CD4-positive, alpha-beta T cell treated with Interleukin-4 for 4 hours (primary cell): ENCODE results near the gene SP2.

Experiments used
- DNase-seq: peaks from one replicate; pipeline ENCODE4 v3.0.0-alpha.2; 2020

SP2 gene

DNA sequence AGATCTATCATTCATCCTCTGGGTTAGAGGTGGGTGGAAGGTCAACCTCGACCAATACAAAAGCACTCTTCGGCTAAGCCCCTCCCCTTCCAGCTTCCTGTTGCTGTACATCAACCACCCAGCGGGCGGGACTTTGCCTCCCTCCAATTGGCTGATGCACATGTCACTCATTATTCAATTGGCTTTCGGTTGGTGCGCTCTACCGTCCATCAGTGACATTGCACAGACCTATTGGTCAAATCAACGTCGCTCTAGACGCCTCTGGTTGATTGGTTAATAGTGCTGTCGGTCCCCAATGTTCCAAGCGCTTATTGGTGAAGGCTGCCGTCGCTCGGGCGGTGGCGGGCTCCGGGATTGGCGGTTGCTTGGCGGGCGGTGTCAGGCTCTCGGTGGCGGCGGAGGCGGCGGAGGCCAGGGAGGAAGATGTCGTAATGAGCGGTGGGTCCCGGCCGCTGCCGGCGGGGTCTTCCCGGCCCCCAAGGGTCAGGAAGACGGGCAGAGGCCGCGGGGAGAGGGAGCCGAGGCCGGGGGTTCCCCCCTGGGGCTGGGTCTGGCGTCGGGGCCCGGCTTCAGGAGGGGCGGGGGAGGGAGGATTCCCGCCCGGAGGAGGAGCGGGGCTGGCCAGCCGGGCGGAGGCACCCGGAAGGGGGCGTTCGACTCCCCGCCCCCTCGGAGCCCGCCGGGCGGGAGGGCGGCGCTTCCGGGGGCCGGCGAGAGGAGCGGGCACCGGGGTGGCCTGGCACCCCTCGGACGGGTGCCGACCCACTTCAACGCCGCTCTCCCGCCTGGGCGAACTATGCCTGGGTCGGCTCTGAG is at the start of gene SP2:
SP2 (plus strand) TSS at position 381 of the 816 bp plus-strand sequence; CDS start at position 432, 51 bp downstream.
- peak; percentile 100 for DNase-seq

- no peak for DNase-seq
Measured at GRCh38 chr17:47846716-47847340, 49.2 kb upstream of the SP2 start.

DNA sequence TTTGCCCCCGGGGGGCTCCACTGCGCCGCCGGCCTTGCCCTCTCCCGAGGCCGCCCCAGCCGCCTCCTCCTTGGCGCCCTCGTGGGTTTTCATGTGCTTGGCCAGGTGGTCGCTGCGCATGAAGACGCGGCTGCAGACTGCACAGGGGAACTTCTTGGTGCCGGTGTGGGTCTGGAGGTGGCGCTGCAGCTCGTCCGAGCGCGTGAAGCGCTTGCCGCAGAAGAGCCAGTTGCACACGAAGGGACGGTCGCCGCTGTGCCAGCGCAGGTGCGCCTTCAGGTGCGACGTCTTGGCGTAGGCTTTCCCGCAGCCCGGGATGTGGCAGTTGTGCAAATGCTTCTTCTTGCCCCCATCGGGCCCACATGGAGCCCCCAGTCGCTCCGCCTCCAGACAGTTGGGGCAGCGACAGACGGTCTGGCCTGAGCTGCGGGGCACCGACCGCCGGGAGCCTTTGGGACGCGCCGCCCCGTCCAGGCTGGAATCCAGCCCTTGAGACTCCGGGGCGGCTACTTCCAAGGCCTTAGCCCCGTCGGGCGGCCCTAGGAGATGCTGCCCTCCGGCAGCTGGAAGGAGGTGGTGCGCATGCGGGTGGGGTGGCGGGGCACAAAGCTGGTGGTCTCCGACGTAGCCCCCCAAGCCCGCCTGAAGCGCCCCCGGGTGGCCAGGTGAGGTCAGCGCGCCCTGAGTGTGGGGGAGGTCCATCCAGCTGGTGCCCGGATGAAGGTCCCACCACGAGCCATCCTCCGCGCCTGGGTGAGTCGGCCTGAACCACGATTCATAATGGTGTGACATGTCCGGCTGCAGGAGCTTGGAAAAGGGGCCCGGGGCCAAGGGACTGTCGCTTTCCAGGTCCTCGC is 48.5 kb upstream of the SP2 start:
- DNase-seq, result peak; percentile 8

GRCh38 chr17:47848198-47848513 is 47.9 kb upstream of the SP2 start:
- no peak for DNase-seq

DNA sequence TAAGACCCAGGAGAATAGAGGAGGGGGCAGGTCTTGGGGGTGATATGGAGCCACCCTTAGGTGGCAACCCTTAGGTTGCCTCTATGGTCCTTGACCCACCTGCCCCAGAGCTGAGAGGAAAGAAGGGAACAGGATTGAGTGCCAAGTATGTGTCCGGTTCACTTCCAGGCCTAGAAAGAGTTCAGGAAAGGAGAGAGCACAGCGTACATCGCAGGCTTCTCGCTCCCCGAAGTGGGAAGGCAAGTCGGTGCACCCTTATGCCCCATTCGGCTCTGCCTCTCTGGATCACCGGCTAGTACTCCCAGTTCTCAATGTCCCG is 45.7 kb upstream of the SP2 start:
- no peak for DNase-seq

- peak; percentile 63 for DNase-seq
Measured at GRCh38 chr17:47850692-47851573, 45.1 kb upstream of the SP2 start, which contains the start of gene SP6. TSS of gene SP6 (minus strand) at chr17:47851163. CDS start at chr17:47848429, 2,734 bp downstream.

GRCh38 chr17:47851764-47852112 is 44.3 kb upstream of the SP2 start:
- no peak for DNase-seq

DNA sequence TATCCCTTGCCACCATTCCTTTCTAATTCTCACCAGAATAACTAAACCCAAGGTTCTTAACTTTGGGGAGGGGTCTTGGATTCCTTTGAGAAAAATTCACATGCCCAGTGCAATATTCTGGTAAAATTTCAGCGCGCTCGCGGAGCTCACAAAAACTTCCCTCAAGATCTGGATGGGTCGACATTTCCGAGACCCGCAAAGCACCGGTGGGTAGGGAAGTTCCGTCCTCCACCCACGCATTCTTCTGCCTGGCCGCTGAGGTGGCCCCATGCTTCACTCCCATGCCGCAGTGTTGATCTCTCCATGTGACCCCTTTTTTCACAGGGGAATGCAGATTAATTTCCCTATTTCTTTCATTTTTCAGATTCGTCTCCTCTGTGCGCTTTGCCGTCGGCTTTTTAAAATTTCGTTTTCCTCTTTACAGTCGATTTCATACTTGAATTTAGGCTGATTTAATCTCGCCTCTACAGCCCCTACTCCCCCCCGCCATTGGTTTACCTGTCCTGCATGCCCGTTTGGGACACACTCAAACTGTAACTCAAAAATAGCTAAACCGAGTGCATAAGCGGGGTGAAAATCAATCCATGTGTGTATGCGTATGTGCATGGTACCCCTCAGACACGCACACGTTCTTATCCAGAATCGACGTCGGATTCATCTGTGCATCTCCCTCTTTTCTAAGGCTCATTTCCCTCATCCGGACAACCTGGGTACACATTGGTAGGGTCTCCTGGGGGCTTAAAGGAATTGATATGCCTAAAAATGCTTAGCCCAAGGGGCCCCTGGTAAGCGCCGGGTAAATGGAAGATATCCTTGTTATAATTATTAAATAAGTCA is 43.7 kb upstream of the SP2 start:
- DNase-seq, result no peak

- no peak for DNase-seq
Measured at GRCh38 chr17:47853616-47854015, 42.4 kb upstream of the SP2 start.

- no peak for DNase-seq
Measured at GRCh38 chr17:47855737-47856136, 40.3 kb upstream of the SP2 start.

GRCh38 chr17:47856830-47857229 is 39.2 kb upstream of the SP2 start:
- no peak for DNase-seq

DNA sequence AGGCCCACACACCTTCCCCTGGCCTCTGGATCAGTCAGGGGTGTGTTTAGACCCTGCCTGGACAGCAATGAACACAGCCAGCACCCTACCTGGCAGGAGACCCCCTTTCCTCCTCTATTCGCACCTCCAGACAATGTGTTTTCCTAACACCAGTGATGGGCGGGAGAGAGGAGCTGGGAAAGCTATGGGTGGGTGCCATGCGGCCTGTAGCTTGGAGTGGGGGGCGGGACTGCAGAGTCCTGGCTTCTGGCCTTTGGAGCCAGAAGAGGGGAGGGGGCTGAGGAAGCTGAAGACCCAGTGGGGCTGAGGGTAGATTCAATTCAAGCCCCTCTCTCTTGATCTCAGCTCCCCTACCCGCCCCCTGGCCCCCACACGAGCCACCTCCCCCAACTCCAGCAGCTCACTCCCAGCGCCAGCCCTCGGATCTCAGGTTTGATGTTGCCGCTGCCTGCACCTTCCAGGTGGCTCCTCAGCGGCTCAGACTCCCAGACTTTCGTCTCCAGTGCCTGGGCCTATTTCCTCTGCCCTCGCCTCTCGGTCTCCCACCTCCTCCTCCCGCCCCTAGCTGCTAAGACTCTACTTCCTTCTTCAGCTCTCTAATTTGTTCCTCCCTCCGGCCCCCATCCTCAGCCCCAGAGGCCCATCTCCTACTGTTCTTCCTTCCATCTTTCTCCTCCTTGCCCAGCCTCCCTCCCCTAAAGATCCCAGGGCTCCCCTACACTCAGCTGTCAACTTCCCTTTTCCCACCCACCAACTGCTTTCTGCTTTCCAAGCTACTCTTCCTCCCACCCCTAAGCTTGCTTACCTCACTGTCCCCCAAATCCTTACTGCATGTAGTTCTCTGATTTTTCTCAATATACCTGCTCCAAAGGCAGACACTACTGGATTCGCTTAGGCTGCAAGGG is 38.2 kb upstream of the SP2 start:
- DNase-seq, result no peak

GRCh38 chr17:47860386-47860785 is 35.6 kb upstream of the SP2 start:
- DNase-seq, result no peak

DNA sequence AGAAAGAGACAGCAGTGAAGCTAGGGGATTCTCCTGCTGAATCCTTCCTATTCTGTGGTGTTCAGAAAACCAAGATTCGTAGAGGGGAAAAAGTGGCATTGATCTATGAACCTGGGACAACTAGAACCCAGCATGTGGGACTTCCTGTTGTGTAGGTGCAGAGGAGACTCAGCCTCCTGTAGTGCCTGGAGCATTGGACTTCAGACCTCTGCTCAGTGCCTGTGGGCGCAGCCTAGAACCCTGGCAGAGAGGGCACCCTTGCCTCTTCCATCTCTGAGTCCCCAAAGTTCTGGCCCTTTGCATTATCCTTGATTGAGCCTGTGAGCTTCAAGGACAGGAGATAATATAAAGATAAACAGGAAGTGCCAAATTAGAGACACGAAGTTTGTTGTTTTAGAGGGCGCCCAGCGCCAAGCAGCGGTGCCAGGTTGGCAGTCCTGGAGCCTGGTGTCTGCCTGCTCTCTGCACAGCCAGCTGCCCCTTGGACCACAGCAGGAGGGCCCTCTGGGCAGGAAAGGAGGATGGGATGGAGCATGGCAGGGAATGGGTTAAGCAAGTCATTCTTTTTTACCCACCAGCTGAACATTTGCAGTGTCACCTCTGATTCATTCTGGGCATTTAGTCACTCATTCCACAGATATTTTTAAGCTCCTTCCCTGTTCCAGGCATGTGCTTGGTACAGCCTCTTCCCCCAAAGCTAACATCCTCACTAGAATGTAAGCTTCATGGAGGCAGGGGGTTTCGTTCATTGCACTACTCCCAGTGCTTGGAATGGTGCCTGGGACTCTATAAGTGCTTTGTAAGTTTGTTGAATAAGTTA is 33.2 kb upstream of the SP2 start:
- no peak for DNase-seq

DNA sequence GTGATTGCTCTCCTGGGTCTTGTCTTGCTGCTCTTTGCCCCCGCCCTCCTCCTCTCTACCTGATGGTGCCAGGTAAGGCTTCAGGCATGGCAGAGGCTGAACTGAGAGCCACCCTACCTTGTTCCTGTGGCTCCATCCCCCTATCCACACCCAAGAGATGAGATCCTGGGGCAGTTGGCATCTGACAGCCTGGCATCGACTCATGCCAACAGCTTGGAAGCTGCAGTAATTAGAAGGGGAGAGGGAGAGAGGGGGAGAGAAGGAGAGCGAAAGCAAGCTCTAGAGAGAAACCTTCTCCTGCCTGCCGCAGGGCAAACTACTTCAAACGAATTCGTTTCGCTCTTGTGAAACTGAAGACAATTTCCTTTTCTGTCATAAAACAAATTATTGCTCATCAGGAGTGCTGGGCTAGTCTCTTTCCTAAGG is 31.2 kb upstream of the SP2 start:
- DNase-seq, result no peak

GRCh38 chr17:47866941-47867340 is 29.1 kb upstream of the SP2 start:
- no peak for DNase-seq

- no peak for DNase-seq
Measured at GRCh38 chr17:47867813-47868533, 28.1 kb upstream of the SP2 start.

- DNase-seq, result no peak
Measured at GRCh38 chr17:47869114-47869513, 26.9 kb upstream of the SP2 start.

DNA sequence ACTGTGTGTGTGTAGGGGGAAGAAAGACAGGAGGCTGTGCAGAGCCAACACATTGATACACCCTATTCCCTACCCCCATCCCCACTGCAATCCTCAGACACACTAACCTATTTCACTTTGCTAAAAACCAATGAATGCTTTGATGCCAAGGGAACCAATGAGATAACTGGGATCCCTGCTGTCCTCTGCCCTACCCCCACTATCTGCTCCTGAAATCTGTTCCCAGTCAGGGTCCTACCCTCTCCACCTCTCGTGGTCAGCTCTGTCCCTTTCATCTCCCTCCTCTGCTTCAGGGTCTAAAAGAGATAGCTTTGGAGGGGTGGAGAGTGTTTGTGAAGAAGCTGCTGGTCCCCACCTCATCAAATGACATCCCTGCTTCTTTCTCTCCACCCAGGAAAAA is 26.0 kb upstream of the SP2 start:
- DNase-seq, result no peak
